Activated CD4-positive, alpha-beta T cell treated with anti-CD3 and anti-CD28 coated beads for 4 hours (primary cell): ENCODE results near the gene AWAT1.
"Not testable (repeated sequence)": the region's sequence is repeated elsewhere in the genome, so short reads cannot be mapped to it uniquely, and the experiment has no call there.

ENCODE experiments used
- DNase-seq, 2 donors: peaks; one replicate each; pipeline ENCODE4 v3.0.0-alpha.2; 2020

AWAT1 gene

GRCh38 chrX:70234355-70234754 lies at the start of gene AWAT1:
Gene AWAT1, plus strand, starts transcription at chrX:70234655. Its CDS starts 41 bp downstream, at chrX:70234696.
- DNase-seq = no peak

GRCh38 chrX:70190225-70190624 lies 44.2 kb upstream of the AWAT1 start:
- DNase-seq = no peak

DNA sequence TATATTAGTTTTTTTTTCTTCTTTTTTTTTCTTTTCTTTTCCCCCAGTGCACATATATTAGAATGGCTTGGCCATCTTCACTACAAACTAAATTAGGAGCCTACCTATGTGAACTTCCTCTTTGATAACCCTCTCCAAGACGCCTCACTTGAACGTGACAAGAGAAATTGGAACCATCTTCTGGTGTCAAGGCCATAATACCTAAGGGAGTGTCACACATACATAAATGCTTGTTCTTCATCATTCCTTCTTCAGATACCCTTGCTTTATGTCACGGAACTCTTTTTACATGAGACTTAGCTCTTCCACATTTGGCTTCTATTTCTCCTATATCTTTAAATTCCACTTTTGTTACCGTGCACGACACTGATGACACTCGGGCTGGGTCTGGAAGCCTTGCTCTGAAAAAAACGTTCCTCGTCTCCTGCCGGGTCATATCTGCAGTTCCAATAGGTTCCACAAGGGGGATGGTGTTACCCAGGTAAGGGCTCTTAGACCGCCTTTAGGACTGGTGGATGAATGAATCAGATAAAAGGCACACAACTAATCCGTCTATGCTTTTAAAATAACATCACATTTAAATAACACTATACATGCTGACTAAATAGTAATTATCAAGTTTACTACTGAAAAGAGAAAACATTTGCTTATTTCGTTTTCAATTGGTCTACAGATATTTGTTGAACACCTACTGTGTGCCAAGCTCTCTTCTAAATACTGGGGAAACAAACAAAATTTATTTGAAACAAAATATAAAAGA lies 37.3 kb upstream of the AWAT1 start:
- peak; percentile 55 to 72 for DNase-seq

- no peak for DNase-seq
Measured at GRCh38 chrX:70201732-70202131, 32.7 kb upstream of the AWAT1 start.

- DNase-seq = no peak
Measured at GRCh38 chrX:70208479-70208878, 26.0 kb upstream of the AWAT1 start.

GRCh38 chrX:70209570-70209969 lies 24.9 kb upstream of the AWAT1 start:
- DNase-seq = not testable (repeated sequence)

- DNase-seq = no peak
Measured at GRCh38 chrX:70219938-70220764, 14.3 kb upstream of the AWAT1 start.

DNA sequence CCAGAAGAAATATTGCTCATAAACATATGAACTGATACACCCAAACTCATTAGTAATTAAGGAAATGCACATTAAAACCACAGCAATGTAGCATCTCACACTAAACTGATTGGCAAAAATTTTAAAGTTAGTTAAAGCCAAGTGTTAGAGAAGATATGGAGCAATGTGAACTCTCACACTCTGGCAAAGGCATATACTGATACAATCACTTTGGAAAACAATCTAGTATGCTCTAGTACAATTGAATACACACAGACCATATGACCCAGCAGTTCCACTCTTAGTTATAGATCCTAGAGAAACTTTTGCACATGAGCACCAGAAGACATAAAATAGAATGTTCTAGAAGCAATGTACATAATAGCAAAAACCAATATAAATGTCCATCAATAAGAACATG lies 8.4 kb upstream of the AWAT1 start:
- DNase-seq = no peak

DNA sequence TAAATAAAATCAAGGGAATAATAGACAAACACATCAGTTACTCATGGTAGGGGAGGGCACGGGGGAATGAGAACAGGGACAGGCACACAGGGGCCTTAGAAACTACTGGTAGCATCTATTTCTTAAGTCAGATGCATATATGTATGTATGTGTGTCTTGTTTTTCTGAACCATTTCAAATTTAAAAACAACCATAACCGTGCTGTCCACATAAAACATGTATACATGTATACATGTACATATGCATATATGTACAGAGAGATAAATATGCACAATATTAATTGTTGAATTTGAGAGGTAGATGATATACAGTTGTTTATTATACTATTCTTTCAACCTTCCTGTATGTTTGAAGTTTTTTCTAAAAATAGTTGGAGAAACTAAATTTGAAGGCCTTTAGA lies 7.8 kb upstream of the AWAT1 start:
- DNase-seq = no peak

GRCh38 chrX:70231666-70232065 lies 2.8 kb upstream of the AWAT1 start:
- no peak for DNase-seq

GRCh38 chrX:70240751-70241150 lies 6.3 kb downstream of the AWAT1 start:
- no peak for DNase-seq

GRCh38 chrX:70241501-70241900 lies 7.0 kb downstream of the AWAT1 start:
- DNase-seq = no peak

- not testable (repeated sequence) for DNase-seq
Measured at GRCh38 chrX:70243601-70244000, 9.1 kb downstream of the AWAT1 start.

- DNase-seq = no peak
Measured at GRCh38 chrX:70244881-70245280, 10.4 kb downstream of the AWAT1 start.

DNA sequence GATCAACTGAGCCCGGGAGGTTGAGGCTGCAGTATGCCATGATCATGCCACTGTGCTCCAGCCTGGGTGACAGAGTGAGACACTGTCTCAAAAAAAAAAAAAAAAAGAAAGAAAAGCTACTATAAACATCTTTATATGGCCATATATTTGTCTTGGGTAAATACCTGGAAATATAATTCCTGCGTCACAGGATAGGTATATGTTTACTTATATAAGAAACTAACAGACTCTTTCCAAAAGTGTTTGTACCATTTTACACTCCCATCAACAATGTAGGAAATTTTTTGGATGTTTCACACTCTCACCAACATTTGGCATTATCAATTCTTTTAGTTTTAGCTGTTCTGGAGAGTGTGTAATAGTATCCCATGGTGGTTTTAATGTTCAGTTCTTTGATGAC lies 12.8 kb downstream of the AWAT1 start:
- no peak for DNase-seq

- DNase-seq = no peak
Measured at GRCh38 chrX:70252491-70252890, 18.0 kb downstream of the AWAT1 start.

DNA sequence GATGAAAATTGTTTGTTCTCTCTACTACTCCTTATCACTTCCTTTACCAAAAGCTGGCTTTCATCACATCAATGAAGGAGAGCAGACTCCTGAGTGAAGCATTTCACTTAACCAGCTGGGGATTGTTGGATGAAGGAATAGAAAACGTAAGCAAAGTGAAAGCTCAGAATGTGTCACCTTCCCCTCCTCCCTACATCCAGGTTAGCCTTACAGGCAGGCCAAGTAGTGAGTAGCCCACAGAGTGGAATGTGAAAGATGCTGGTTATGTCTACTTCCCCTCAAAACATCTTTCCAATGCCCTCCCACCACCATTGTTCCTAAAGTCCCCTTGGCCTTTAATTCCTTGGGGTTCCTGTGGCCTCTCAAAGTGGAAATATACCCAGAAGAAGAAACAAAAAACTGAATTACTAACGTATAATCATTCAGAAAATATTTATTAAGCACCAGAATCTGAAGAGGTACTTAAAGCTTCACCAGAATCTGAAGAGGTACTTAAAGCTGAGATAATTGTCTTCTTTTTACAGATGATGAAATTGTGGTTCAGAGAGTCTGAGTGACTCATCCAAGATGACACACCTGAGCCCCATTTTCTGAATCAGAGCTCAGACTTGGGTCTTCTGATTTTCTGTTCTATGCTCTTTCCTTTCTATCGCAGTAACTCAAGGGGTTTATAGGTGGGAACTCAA lies 19.1 kb downstream of the AWAT1 start:
- DNase-seq = no peak

GRCh38 chrX:70254063-70254400 lies 19.6 kb downstream of the AWAT1 start:
- no peak for DNase-seq

DNA sequence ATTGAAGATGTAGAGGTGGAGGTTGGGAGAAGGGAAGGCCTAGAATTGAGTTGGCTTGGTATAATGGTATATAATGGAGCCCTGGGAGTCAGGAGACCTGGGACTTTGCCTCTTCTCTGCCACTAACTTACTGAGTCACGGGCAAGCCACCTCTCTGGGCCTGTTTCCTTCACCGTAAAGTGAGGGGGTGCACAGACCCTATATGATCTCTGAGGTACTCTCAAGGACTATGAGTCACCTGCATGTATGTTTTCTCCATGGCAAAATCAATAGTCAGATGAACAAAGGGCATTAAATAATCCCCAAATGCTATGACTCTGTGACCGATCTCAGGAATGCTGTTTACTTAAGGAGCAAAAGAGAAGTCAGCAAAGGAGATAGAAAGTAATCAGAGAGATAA lies 20.5 kb downstream of the AWAT1 start:
- DNase-seq = no peak

- DNase-seq = no peak
Measured at GRCh38 chrX:70255452-70255851, 21.0 kb downstream of the AWAT1 start.

DNA sequence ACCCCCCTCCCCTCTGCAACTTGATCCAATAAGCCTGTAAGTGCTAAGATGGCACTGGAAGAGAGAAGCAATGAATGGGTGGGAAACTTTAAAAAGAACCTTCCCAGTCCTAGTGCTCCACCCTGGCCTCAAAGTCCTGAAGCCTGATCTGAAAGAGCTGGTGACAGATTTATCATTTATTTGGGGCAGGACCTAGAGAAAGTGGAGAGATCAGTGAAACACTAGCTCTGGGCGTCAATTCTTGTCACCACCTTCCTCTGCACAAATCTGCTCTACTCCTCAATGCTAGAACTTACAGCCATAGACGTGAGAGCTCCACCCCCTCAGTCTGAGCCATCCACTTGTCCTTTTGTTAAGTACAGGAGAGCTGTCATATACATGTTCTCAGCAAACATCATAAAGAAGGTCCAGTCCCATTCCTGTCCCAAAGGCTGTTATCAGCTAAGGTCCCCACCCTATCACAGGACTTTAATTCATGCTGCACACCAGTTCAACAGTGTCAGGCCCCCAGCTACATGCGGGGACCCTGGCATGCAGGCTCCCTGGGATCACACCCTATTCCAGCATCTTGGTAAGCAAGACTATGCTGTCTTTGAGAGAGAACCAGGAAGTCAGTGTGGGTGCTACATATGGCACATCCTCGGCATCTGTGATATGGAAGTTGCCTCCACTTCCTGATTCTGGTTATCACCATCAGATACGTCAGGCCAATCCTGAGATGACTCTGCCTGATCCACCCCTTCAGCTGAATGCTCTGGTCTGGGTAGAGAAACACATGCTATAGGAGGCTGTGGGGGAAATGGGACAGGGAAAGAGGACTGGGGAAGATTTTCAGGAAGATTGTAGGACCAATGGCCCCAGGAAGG lies 23.2 kb downstream of the AWAT1 start:
- no peak for DNase-seq

GRCh38 chrX:70260104-70260503 lies 25.6 kb downstream of the AWAT1 start, which contains the start of gene P2RY4:
Gene P2RY4, minus strand, starts transcription at chrX:70260204. Its CDS starts 580 bp downstream, at chrX:70259624.
- no peak for DNase-seq
